Liver (tissue), 9 donors: ENCODE results near the gene OR2C1. TPM values are rescaled to one million over a fixed set of nuclear protein-coding genes. Genes with fewer than 3 reads are reported as not detected.
A peak's percentile ranks its signal among the peaks of the same experiment; 100 is the strongest.

Experiments
- DNase-seq: peaks from one replicate; pipeline ENCODE4 v3.0.0-alpha.2; 2017; ENCODE audit warnings: low spot score
- H3K27ac ChIP-seq, 2 donors: one replicate each; pipeline ENCODE4 v1.7.0; 2013; ENCODE audit warnings: inconsistent platforms in 2 of 2, low read length in 2 of 2, control low read depth in 1 of 2, low read depth in 1 of 2, mild to moderate bottlenecking in 1 of 2
- H3K27me3 ChIP-seq, 4 donors: one replicate each; pipeline versions ENCODE4 v1.6.1 to v1.7.0; 2013; ENCODE audit warnings: low read length in 3 of 4, inconsistent platforms in 1 of 4, mild to moderate bottlenecking in 1 of 4, moderate library complexity in 1 of 4; ENCODE audit not compliant: control insufficient read depth in 4 of 4, insufficient read depth in 4 of 4
- H3K36me3 ChIP-seq, 4 donors: one replicate each; pipeline versions ENCODE4 v1.6.1 to v1.7.0; 2013; ENCODE audit warnings: low read length in 3 of 4, mild to moderate bottlenecking in 3 of 4, low read depth in 1 of 4, moderate library complexity in 1 of 4; ENCODE audit not compliant: control insufficient read depth in 4 of 4, insufficient read depth in 3 of 4
- H3K4me1 ChIP-seq, 4 donors: one replicate each; pipeline versions ENCODE4 v1.6.1 to v1.7.0; 2013; ENCODE audit warnings: low read length in 3 of 4, mild to moderate bottlenecking in 3 of 4, moderate library complexity in 1 of 4; ENCODE audit not compliant: control insufficient read depth in 4 of 4, insufficient read depth in 4 of 4
- H3K4me3 ChIP-seq, 3 donors: one replicate each; pipeline versions ENCODE4 v1.6.1 to v1.7.0; 2013; ENCODE audit warnings: low read length in 3 of 3, control low read depth in 1 of 3, low read depth in 1 of 3, mild to moderate bottlenecking in 1 of 3
- H3K9ac ChIP-seq, 2 donors: one replicate each; pipeline ENCODE4 v1.7.0; 2013; ENCODE audit warnings: low read length in 2 of 2, mild to moderate bottlenecking in 2 of 2, moderate library complexity in 2 of 2, control low read depth in 1 of 2, low read depth in 1 of 2
- H3K9me3 ChIP-seq, 4 donors: one replicate each; pipeline versions ENCODE4 v1.6.1 to v1.7.0; 2013; ENCODE audit warnings: low read length in 3 of 4; ENCODE audit not compliant: control insufficient read depth in 4 of 4
- ATF3 ChIP-seq: IDR thresholded peaks from 2 replicates; pipeline ENCODE4 v1.6.1; 2016; ENCODE audit warnings: antibody characterized with exemption
- CTCF ChIP-seq: fragments of 150-350 bp; IDR thresholded peaks from 2 replicates; pipeline ENCODE4 v1.5.1; 2017; ENCODE audit warnings: improper control_type of control experiment, low read depth, low read length; ENCODE audit not compliant: missing input control
- EGR1 ChIP-seq, 2 donors: IDR thresholded peaks; 2 replicates each; pipeline ENCODE4 v1.6.1; 2016 to 2018; ENCODE audit warnings: antibody characterized with exemption in 2 of 2, low read depth in 2 of 2
- FOXA2 ChIP-seq: IDR thresholded peaks from 2 replicates; pipeline ENCODE4 v1.6.1; 2016; ENCODE audit warnings: antibody characterized with exemption
- GABPA ChIP-seq, 2 donors: IDR thresholded peaks in 1 of 2; conservative IDR thresholded peaks in 1 of 2; 2 replicates each; pipeline ENCODE4 v1.6.1; 2016; ENCODE audit warnings: antibody characterized with exemption in 2 of 2, mild to moderate bottlenecking in 1 of 2, moderate library complexity in 1 of 2
- HNF4A ChIP-seq, 2 donors: conservative IDR thresholded peaks; 2 replicates each; pipeline ENCODE4 v1.6.1; 2016; ENCODE audit warnings: antibody characterized with exemption in 2 of 2, mild to moderate bottlenecking in 2 of 2
- HNF4G ChIP-seq: IDR thresholded peaks from 2 replicates; pipeline ENCODE4 v1.6.1; 2016; ENCODE audit warnings: antibody characterized with exemption
- JUND ChIP-seq, 2 donors: IDR thresholded peaks; 2 replicates each; pipeline ENCODE4 v1.6.1; 2016; ENCODE audit warnings: antibody characterized with exemption in 2 of 2
- MAX ChIP-seq: IDR thresholded peaks from 2 replicates; pipeline ENCODE4 v1.6.1; 2016; ENCODE audit warnings: antibody characterized with exemption
- NR2F2 ChIP-seq: IDR thresholded peaks from 2 replicates; pipeline ENCODE4 v1.6.1; 2016; ENCODE audit warnings: antibody characterized with exemption
- RAD21 ChIP-seq, 2 donors: IDR thresholded peaks; 2 replicates each; pipeline ENCODE4 v1.6.1; 2016; ENCODE audit warnings: antibody characterized with exemption in 2 of 2, mild to moderate bottlenecking in 2 of 2
- REST ChIP-seq: IDR thresholded peaks from 2 replicates; pipeline ENCODE4 v1.6.1; 2016; ENCODE audit warnings: antibody characterized with exemption, mild to moderate bottlenecking
- RXRA ChIP-seq, 2 donors: IDR thresholded peaks; 2 replicates each; pipeline ENCODE4 v1.6.1; 2017 to 2018; ENCODE audit warnings: antibody characterized with exemption in 2 of 2, mild to moderate bottlenecking in 1 of 2
- SP1 ChIP-seq: IDR thresholded peaks from 2 replicates; pipeline ENCODE4 v1.6.1; 2018; ENCODE audit warnings: antibody characterized with exemption, mild to moderate bottlenecking
- TAF1 ChIP-seq: conservative IDR thresholded peaks from 2 replicates; pipeline ENCODE4 v1.6.1; 2016; ENCODE audit warnings: antibody characterized with exemption, mild to moderate bottlenecking
- YY1 ChIP-seq: IDR thresholded peaks from 2 replicates; pipeline ENCODE4 v1.6.1; 2016; ENCODE audit warnings: antibody characterized with exemption, mild to moderate bottlenecking
- ZBTB33 ChIP-seq: IDR thresholded peaks from 2 replicates; pipeline ENCODE4 v1.6.1; 2016; ENCODE audit warnings: antibody characterized with exemption
- WGBS: extraction: QIAGEN DNeasy Blood & Tissue Kit; methylation state at CpG from one replicate; pipeline ENCODE4 v1.1.7; 2013; 5-methylcytosine and 5-hydroxymethylcytosine counted together
- polyA plus RNA-seq, 2 donors: library from polyadenylated mRNA; stranded (reverse) in 1 of 2; unstranded in 1 of 2; fragments of 200-250 nt in 1 of 2; fragments of >200 nt in 1 of 2; fragmentation: Nextera tagmentation in 1 of 2; extraction: Ambion mirVana in 1 of 2; gene quantifications; one replicate each; pipeline versions ENCODE4 v1.2.1 to v1.2.3, GENCODE V29; 2013 to 2015
- total RNA-seq, 2 donors: library from RNA; depleted of rRNA; stranded (reverse); fragments of >200 nt; gene quantifications; one replicate each; pipeline ENCODE4 v1.2.3, GENCODE V29; 2014
- donor health status: healthy.
- donor health status: healthy.
- donor health status: healthy.
- donor health status: healthy.
- donor health status: healthy.

OR2C1 gene
- total and polyA plus RNA-seq, 4 donors = 0.08 to 0.19 TPM; not detected in 2

- Histone ChIP-seq H3K36me3 (peaks cover 6 to 20% (median 15%) of the 10 kb centered on the region in 4 donors), H3K9me3 (peaks cover 48 to 69% (median 64%) of the 10 kb centered on the region in 4 donors), H3K27me3 (no peaks in the 10 kb centered on the region), H3K4me1 (no peaks in the 10 kb centered on the region), H3K9ac (no peak overlapping the region), H3K4me3 (peak overlapping the region in 1 of 3 donors; percentile 14), H3K27ac (no peak overlapping the region)
- WGBS = 52% methylated on average over 2 of the region's 2 CpGs
- TF ChIP-seq NR2F2 (no peak), JUND (IDR thresholded peaks at IDR 0.05) (no peak), REST (no peak), HNF4A (conservative IDR thresholded peaks at IDR 0.05) (no peak), YY1 (no peak), EGR1 (IDR thresholded peaks at IDR 0.05; ENCODE audit: low read depth in 2 of 2) (no peak), ZBTB33 (no peak), FOXA2 (no peak), HNF4G (no peak), MAX (no peak), RAD21 (IDR thresholded peaks at IDR 0.05) (no peak), RXRA (IDR thresholded peaks at IDR 0.05) (no peak), GABPA (IDR thresholded peaks at IDR 0.05 in 1 of 2, conservative IDR thresholded peaks at IDR 0.05 in 1 of 2) (no peak), SP1 (no peak), TAF1 (no peak), ATF3 (no peak)
- no peak for DNase-seq
These were observed 33.9 kb upstream of the OR2C1 start for GRCh38 chr16:3321816-3322215.

- Histone ChIP-seq H3K36me3 (no peaks in the 10 kb centered on the region), H3K9me3 (peaks cover 10 to 28% (median 18%) of the 10 kb centered on the region in 4 donors), H3K4me3 (peak overlapping the region in 1 of 3 donors; percentile 11), H3K27ac (no peak overlapping the region), H3K4me1 (no peaks in the 10 kb centered on the region), H3K27me3 (no peaks in the 10 kb centered on the region), H3K9ac (no peak overlapping the region)
- 84% methylated on average over 4 of the region's 4 CpGs for WGBS
- no peak for DNase-seq
- TF ChIP-seq CTCF = no peak
- no peak for TF ChIP-seq RAD21 (IDR thresholded peaks at IDR 0.05)
- TF ChIP-seq JUND (IDR thresholded peaks at IDR 0.05) = no peak
- no peak for TF ChIP-seq ATF3
- TF ChIP-seq MAX = no peak
- TF ChIP-seq SP1 = no peak
- no peak for TF ChIP-seq HNF4G
- no peak for TF ChIP-seq RXRA (IDR thresholded peaks at IDR 0.05)
- no peak for TF ChIP-seq NR2F2
- no peak for TF ChIP-seq YY1
- no peak for TF ChIP-seq GABPA (IDR thresholded peaks at IDR 0.05 in 1 of 2, conservative IDR thresholded peaks at IDR 0.05 in 1 of 2)
- TF ChIP-seq ZBTB33 = no peak
These were observed 28.2 kb upstream of the OR2C1 start for GRCh38 chr16:3327514-3327913.
